Stomach (tissue), 9 donors: Measurements from ENCODE around the gene TXNIP. TPM values are rescaled to one million over a fixed set of nuclear protein-coding genes. Genes with fewer than 3 reads are reported as not detected.

Source experiments
- DNase-seq, 2 donors: peaks; one replicate each; pipeline versions ENCODE4 v3.0.0 to v3.0.0-alpha.2; 2013 to 2019
- H3K27ac ChIP-seq, 5 donors: fragments of 200-600 bp in 4 of 5; sonication (generic) in 4 of 5; one replicate each; pipeline ENCODE4 v1.5.1; 2013 to 2019; ENCODE audit warnings: mild to moderate bottlenecking in 1 of 5, moderate library complexity in 1 of 5
- H3K27me3 ChIP-seq, 3 donors: fragments of 200-600 bp; sonication (generic); one replicate each; pipeline ENCODE4 v1.5.1; 2017 to 2019; ENCODE audit warnings: mixed run types in 1 of 3
- H3K36me3 ChIP-seq, 4 donors: fragments of 200-600 bp; sonication (generic); 1 replicate in 3 of 4; 2 replicates in 1 of 4; pipeline ENCODE4 v1.5.1; 2016 to 2019
- H3K4me1 ChIP-seq, 4 donors: fragments of 200-600 bp; sonication (generic); one replicate each; pipeline ENCODE4 v1.5.1; 2016 to 2019
- H3K4me3 ChIP-seq, 4 donors: fragments of 200-600 bp; sonication (generic) in 3 of 4; one replicate each; pipeline ENCODE4 v1.5.1; 2016 to 2019; ENCODE audit warnings: mild to moderate bottlenecking in 1 of 4
- H3K9me3 ChIP-seq, 4 donors: fragments of 200-600 bp; sonication (generic); one replicate each; pipeline ENCODE4 v1.5.1; 2016 to 2019
- EP300 ChIP-seq: sonication (generic); formaldehyde crosslinking; IDR thresholded peaks from one replicate; pipeline ENCODE4 v1.6.1; 2017; ENCODE audit warnings: antibody characterized with exemption
- POLR2A ChIP-seq, 4 donors: fragments of 450-650 bp; IDR thresholded peaks; one replicate each; pipeline ENCODE4 v1.6.1; 2016; ENCODE audit warnings: antibody characterized with exemption in 4 of 4, control low read depth in 2 of 4, mild to moderate bottlenecking in 1 of 4, moderate library complexity in 1 of 4
- POLR2AphosphoS5 ChIP-seq, 3 donors: sonication (generic); formaldehyde crosslinking; IDR thresholded peaks; one replicate each; pipeline ENCODE4 v1.6.1; 2016; ENCODE audit warnings: antibody characterized with exemption in 3 of 3
- WGBS, 5 donors: extraction: QIAGEN DNeasy Blood & Tissue Kit in 3 of 5; methylation state at CpG; one replicate each; pipeline versions ENCODE4 v1.1.5 to v1.1.7; 2013 to 2018; 5-methylcytosine and 5-hydroxymethylcytosine counted together
- intact Hi-C: fragments of 100-400 bp; cut with DNase I; formaldehyde crosslinking; loops from one replicate; pipeline ENCODE4 v1.15.1; 2023; ENCODE audit warnings: low total_unique reads
- polyA plus RNA-seq, 3 donors: library from polyadenylated mRNA; stranded (reverse); fragments of 200-250 nt; gene quantifications; one replicate each; pipeline ENCODE4 v1.2.3, GENCODE V29; 2013
- total RNA-seq, 5 donors: library from RNA; depleted of rRNA; stranded (reverse); fragments of >200 nt; gene quantifications; one replicate each; pipeline versions ENCODE4 v1.1.0 to v1.2.3, GENCODE V29; 2014 to 2016
- TF ChIP-seq, protein P1 (sequence below), 7 experiments: fragments of 450-650 bp in 4 of 7; fragments of 200-600 bp in 3 of 7; sonication (generic) in 3 of 7; IDR thresholded peaks; one replicate each; pipeline ENCODE4 v1.5.1; 2016 to 2019; ENCODE audit warnings: antibody characterized with exemption in 7 of 7, control low read depth in 2 of 7, mild to moderate bottlenecking in 1 of 7
- donor health status: healthy with polysubstance abuse.
- donor health status: Bipolar disorder and iron deficiency.
- donor health status: healthy.

TXNIP gene
- total and polyA plus RNA-seq, 8 donors = 204 to 3,386 (median 622) TPM

DNA sequence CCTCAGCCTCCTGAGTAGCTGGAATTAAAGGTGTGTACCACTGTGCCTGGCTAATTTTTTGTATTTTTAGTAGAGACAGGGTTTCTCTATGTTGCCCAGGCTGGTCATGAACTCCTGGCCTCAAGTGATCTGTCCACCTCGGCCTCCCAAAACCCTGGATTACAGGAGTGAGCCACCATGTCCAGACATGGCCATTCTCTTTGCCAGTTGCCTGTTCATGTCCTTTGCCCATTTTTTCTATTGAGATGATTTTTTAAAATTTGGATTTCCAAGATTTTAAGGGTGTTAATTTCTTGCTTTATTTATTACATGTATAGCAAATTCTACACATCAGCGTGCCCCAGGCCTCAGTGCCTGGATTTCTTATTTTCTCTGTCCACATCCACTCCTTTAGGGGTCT, 29.1 kb downstream of the TXNIP start:
- H3K4me1 ChIP-seq = peaks cover 14 to 34% (median 27%) of the 10 kb centered on the region in 4 donors
- no peaks in the 10 kb centered on the region for H3K27me3 ChIP-seq
- intact Hi-C loops = loop anchor here (5.0 kb wide), 1 partner anchor 45 kb away; no protein-coding TSS in a partner anchor
- H3K36me3 ChIP-seq = peaks cover 0 to 6% (median 3%) of the 10 kb centered on the region in 4 donors
- peaks cover 0 to 5% (median 0%) of the 10 kb centered on the region in 4 donors for H3K9me3 ChIP-seq
- no peak overlapping the region for H3K27ac ChIP-seq
- H3K4me3 ChIP-seq = no peak overlapping the region
- 92 to 96% (median 93%) methylated on average over 2 of the region's 2 CpGs for WGBS, 5 donors
- DNase-seq = no peak
- no peak for TF ChIP-seq POLR2AphosphoS5 (IDR thresholded peaks at IDR 0.05)
- TF ChIP-seq, protein P1, sequence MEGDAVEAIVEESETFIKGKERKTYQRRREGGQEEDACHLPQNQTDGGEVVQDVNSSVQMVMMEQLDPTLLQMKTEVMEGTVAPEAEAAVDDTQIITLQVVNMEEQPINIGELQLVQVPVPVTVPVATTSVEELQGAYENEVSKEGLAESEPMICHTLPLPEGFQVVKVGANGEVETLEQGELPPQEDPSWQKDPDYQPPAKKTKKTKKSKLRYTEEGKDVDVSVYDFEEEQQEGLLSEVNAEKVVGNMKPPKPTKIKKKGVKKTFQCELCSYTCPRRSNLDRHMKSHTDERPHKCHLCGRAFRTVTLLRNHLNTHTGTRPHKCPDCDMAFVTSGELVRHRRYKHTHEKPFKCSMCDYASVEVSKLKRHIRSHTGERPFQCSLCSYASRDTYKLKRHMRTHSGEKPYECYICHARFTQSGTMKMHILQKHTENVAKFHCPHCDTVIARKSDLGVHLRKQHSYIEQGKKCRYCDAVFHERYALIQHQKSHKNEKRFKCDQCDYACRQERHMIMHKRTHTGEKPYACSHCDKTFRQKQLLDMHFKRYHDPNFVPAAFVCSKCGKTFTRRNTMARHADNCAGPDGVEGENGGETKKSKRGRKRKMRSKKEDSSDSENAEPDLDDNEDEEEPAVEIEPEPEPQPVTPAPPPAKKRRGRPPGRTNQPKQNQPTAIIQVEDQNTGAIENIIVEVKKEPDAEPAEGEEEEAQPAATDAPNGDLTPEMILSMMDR (IDR thresholded peaks at IDR 0.05) = no peak
- TF ChIP-seq POLR2A (IDR thresholded peaks at IDR 0.05) = no peak
- TF ChIP-seq EP300 = no peak

DNA sequence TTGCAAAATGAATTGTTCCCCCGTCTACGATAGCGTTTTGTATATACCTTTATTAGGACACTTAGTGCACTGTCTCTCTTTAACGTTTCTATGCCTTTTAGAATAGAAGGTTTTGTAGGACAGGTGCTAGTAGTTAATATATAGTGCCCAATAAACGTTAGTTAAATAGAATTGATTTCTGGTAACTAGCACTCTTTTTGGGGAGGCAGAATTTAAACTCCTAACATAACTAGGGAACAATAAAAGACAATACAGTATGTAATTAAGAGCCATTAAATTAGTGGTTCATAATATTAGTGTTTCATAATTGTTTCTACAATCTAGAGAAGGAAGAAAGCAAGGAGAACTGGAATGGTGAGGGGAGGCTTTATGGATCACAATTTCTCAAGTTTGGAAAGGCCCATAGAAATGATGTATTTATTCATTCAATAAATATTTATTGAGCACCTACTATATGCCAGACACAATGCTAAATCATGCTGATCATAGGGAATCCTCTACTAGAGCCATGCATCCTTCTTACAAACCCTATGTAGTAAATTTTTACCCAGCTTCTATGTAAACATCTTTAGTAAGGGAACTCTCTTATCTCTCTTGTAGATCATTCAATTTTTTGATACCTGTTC, 31.1 kb downstream of the TXNIP start:
- Histone ChIP-seq H3K36me3 (peaks cover 0 to 6% (median 3%) of the 10 kb centered on the region in 4 donors), H3K27ac (peak overlapping the region in 4 of 5 donors; percentile 87 to 99 (median 92)), H3K4me3 (peak overlapping the region; percentile 52 to 67 (median 60)), H3K4me1 (peaks cover 14 to 53% (median 47%) of the 10 kb centered on the region in 4 donors), H3K9me3 (peaks cover 0 to 5% (median 0%) of the 10 kb centered on the region in 4 donors), H3K27me3 (peaks cover 0 to 14% (median 8%) of the 10 kb centered on the region in 3 donors)
- TF ChIP-seq POLR2AphosphoS5 (IDR thresholded peaks at IDR 0.05) (no peak), EP300 (no peak), POLR2A (IDR thresholded peaks at IDR 0.05) (no peak)
- TF ChIP-seq, protein P1 (IDR thresholded peaks at IDR 0.05) = no peak
- no peak for DNase-seq
- WGBS, 5 donors = 0 to 2% (median 1%) methylated on average over 5 of the region's 5 CpGs
- intact Hi-C loops = loop anchor here (5.0 kb wide), 1 partner anchor 43 kb away; no protein-coding TSS in a partner anchor

DNA sequence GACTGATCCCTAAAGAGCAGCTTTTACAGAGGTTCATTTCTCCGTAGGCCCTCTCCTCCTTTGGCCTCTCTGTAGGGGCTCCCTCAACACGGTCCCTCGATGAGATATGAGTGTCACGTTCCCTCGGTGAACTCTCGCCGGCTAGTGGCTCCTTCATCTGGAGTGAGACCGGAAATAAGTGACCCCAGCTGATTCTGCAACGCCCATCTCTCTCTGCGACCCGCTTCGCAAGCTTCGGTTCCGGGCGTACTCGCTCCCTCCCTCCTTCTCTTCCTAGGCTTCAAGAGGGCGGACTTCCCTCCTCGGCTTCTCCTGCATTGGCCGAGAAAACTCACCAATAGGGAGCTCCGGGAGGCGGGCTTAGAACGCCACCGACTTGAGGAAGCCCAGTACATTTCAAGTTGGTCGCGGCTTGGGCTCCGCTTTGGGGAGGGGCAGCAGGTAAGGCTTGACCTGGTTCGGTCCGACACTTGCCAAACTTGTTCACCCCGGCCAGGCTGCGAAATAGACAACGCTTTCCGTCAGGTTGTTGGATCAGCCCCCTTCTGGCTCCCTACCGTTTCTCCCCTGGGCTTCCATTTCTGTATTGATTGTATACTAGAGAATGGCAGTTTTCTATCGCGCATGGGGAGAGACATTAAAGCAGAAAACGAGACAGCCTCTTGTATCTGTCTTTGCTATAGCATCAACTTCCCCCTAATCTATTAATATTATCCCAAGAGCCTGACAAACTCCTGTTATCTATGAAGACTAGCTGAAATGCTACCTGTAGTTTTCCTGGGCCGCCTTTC, 31.9 kb downstream of the TXNIP start, which contains the start of the genes ANKRD34A and POLR3GL:
Gene ANKRD34A (minus strand): TSS at position 248 of the 791 bp plus-strand sequence. CDS start 2,816 bp downstream, outside the sequence.
Gene POLR3GL (plus strand): TSS at position 363 of the 791 bp plus-strand sequence. CDS start 10,176 bp downstream, outside the sequence.
- peaks cover 0 to 5% (median 0%) of the 10 kb centered on the region in 4 donors for H3K9me3 ChIP-seq
- TF ChIP-seq EP300 = no peak
- TF ChIP-seq POLR2AphosphoS5 (IDR thresholded peaks at IDR 0.05) = peak; percentile 92 to 95 (median 93)
- peak in 2 of 4 donors; percentile 37 to 76 for TF ChIP-seq POLR2A (IDR thresholded peaks at IDR 0.05)
- TF ChIP-seq, protein P1 (IDR thresholded peaks at IDR 0.05) = peak in 1 of 7 experiments; percentile 6
- 0 to 1% (median 0%) methylated on average over 27 to 37 of the region's 37 CpGs for WGBS, 5 donors

More for the DNA sequence above, 31.9 kb downstream of the TXNIP start, which contains the start of the genes ANKRD34A and POLR3GL:
- Histone ChIP-seq H3K36me3 (peaks cover 0 to 6% (median 3%) of the 10 kb centered on the region in 4 donors), H3K27ac (peak within 1 kb of the TSS; percentile 83 to 99 (median 91)), H3K4me1 (peaks cover 14 to 60% (median 52%) of the 10 kb centered on the region in 4 donors), H3K4me3 (peak within 1 kb of the TSS; percentile 52 to 67 (median 60)), H3K27me3 (peaks cover 0 to 14% (median 8%) of the 10 kb centered on the region in 3 donors)
- DNase-seq = peak; percentile 97 to 98
- intact Hi-C loops = loop anchor here (5.0 kb wide), 1 partner anchor 42 kb away; no protein-coding TSS in a partner anchor
